Lower lobe of right lung (tissue), 2 donors: Measurements from ENCODE around the gene PTCD1. TPM values are rescaled to one million over a fixed set of nuclear protein-coding genes. Genes with fewer than 3 reads are reported as not detected.

ENCODE experiments used
- ATAC-seq, 2 donors: fragments of 200-7000 bp; cut with Tn5 transposase; one replicate each; pipeline ENCODE4 v1.9.1; 2020 to 2022; ENCODE audit warnings: mild to moderate bottlenecking in 2 of 2, moderate library complexity in 2 of 2
- DNase-seq: peaks from one replicate; pipeline ENCODE4 v3.0.0-alpha.2; 2020
- H3K27ac ChIP-seq: fragments of 200-600 bp; one replicate; pipeline ENCODE4 v1.8.0; 2022
- H3K27me3 ChIP-seq: fragments of 200-600 bp; one replicate; pipeline ENCODE4 v1.8.0; 2022; ENCODE audit warnings: low read depth
- H3K36me3 ChIP-seq: fragments of 200-600 bp; one replicate; pipeline ENCODE4 v1.8.0; 2022; ENCODE audit warnings: mild to moderate bottlenecking
- H3K4me1 ChIP-seq: fragments of 200-600 bp; one replicate; pipeline ENCODE4 v1.8.0; 2022
- H3K4me3 ChIP-seq: fragments of 200-600 bp; one replicate; pipeline ENCODE4 v1.8.0; 2022; ENCODE audit warnings: mild to moderate bottlenecking
- H3K9me3 ChIP-seq: fragments of 200-600 bp; one replicate; pipeline ENCODE4 v1.8.0; 2022
- intact Hi-C: fragments of 100-400 bp; cut with DNase I; formaldehyde crosslinking; loops from one replicate; pipeline ENCODE4 v1.11.0; 2022
- total RNA-seq: library from RNA; stranded (reverse); fragmentation: NEBNext Ultra II Directional; extraction: Animal tissue kit (Norgen Biotek cat#: 25700); gene quantifications from one replicate; pipeline ENCODE4 v1.2.1, GENCODE V29; 2021
- TF ChIP-seq, protein P1 (sequence below): fragments of 200-600 bp; IDR thresholded peaks from one replicate; pipeline ENCODE4 v1.8.0; 2022; ENCODE audit warnings: antibody characterized with exemption, mild to moderate bottlenecking
- donor health status: DM: no; HTN: yes; CAD: no; lungs with severe emphysema.

PTCD1 gene
- total RNA-seq, 1 donor from 2014 or later, result 6.8 TPM

DNA sequence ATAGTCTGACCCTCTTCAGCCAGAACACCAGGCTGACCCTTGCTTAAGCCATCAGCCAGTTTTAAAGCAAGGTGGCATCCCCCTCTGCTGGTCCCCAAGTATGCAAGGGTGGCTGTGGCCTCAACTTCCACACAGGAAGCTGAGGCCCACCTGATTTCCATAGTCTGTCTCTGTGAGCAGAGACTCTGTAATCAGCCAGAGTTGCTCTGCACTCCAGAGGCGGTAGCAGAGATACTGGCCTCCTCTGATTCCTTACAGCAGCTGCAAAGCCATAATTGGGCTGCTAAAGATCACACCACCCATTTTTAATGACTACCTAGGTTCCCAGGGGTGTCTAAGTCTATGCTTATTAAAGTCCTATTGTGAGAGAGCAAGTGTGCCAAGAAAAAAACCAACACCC, 32.0 kb downstream of the PTCD1 start:
- intact Hi-C loops, result no loop called here

DNA sequence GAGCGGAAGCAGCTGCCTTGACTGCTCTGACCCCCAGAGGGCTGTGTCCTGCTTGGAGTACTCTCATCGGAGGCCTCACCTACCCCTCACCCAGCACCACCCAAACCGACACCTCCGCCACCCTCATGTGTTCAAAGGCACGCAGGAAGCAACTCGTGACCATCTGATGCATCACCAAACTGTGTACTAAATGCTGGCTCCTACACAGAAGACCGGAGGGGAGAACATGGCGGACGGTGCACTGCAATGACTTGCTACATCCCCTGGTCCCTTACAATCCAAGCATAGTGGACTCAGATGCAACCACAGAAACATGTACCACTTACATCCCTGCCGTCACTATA, 33.6 kb downstream of the PTCD1 start:
- ATAC-seq, result no peak
- H3K36me3 ChIP-seq, result peaks cover 53% of the 10 kb centered on the region
- TF ChIP-seq, protein P1, sequence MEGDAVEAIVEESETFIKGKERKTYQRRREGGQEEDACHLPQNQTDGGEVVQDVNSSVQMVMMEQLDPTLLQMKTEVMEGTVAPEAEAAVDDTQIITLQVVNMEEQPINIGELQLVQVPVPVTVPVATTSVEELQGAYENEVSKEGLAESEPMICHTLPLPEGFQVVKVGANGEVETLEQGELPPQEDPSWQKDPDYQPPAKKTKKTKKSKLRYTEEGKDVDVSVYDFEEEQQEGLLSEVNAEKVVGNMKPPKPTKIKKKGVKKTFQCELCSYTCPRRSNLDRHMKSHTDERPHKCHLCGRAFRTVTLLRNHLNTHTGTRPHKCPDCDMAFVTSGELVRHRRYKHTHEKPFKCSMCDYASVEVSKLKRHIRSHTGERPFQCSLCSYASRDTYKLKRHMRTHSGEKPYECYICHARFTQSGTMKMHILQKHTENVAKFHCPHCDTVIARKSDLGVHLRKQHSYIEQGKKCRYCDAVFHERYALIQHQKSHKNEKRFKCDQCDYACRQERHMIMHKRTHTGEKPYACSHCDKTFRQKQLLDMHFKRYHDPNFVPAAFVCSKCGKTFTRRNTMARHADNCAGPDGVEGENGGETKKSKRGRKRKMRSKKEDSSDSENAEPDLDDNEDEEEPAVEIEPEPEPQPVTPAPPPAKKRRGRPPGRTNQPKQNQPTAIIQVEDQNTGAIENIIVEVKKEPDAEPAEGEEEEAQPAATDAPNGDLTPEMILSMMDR, result no peak
- intact Hi-C loops, result no loop called here
- DNase-seq, result no peak
- no peaks in the 10 kb centered on the region for H3K9me3 ChIP-seq
- H3K27ac ChIP-seq, result no peak overlapping the region
- H3K4me3 ChIP-seq, result no peak overlapping the region
- H3K27me3 ChIP-seq, result no peaks in the 10 kb centered on the region
- peaks cover 38% of the 10 kb centered on the region for H3K4me1 ChIP-seq

More for the DNA sequence above, 32.0 kb downstream of the PTCD1 start:
- no peaks in the 10 kb centered on the region for H3K27me3 ChIP-seq
- peaks cover 53% of the 10 kb centered on the region for H3K36me3 ChIP-seq
- peaks cover 43% of the 10 kb centered on the region for H3K4me1 ChIP-seq
- H3K4me3 ChIP-seq, result no peak overlapping the region
- no peak overlapping the region for H3K27ac ChIP-seq
- ATAC-seq, result no peak
- DNase-seq, result no peak
- H3K9me3 ChIP-seq, result no peaks in the 10 kb centered on the region
- TF ChIP-seq, protein P1, result no peak

DNA sequence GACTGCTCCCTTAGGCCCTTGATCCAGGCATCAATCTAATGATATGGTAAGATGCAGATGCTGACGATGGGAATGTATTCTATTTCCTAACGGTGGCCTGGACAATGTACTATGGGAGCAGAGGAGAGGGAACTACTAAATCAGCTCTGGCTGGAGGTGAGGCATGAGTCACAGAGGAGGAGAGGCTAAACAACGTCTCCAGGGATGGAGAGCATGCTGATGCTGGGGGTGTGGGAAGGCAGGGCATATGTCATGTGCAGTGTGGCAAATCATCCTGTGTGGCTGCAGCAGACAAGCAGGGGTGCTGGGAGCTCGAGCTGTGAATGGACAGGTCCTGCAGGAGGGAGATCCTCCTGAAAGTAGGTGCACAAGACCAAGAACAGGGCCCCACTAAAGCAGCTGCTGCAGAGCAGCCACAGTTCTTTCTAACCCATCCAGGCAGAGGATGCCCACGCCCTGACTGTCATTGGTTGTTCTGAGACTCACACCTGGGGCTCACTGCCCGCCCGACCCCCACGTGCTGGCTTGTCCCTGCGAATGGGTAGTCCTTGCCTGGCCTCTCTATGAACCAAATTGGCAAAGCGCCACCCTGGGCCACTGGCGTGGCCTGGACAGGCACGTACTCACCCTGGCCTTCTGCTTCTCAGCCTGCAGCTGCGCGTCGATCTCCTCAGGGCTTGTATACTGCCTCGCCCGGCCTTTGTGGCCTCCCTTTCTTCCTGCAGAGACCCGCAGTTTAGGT, 34.2 kb downstream of the PTCD1 start:
- no peak overlapping the region for H3K27ac ChIP-seq
- H3K36me3 ChIP-seq, result peaks cover 57% of the 10 kb centered on the region
- TF ChIP-seq, protein P1, result no peak
- no peak overlapping the region for H3K4me3 ChIP-seq
- H3K27me3 ChIP-seq, result no peaks in the 10 kb centered on the region
- intact Hi-C loops, result no loop called here
- no peaks in the 10 kb centered on the region for H3K9me3 ChIP-seq
- no peak for DNase-seq
- H3K4me1 ChIP-seq, result peaks cover 37% of the 10 kb centered on the region
- no peak for ATAC-seq

DNA sequence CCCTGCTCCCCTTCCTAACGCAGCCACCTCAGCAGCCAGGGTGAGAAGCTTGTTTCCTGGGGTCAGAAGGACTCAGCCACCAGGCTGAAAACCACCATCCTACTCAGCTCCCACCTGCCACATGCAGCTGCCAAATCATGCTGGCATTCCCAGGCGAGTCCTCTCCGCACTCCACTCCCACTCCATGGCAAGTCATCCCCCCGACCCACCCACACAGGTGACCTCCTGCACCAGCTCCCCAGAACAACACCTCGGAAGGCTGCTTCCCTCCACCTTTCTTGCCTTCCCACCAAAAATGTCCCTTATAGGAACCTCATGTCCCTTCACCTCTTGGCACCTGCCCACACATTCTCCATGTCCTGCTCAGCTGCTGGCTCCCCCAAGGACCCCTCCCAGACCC, 34.8 kb downstream of the PTCD1 start:
- ATAC-seq (no peak), DNase-seq (no peak)
- intact Hi-C loops, result no loop called here
- Histone ChIP-seq H3K27me3 (no peaks in the 10 kb centered on the region), H3K9me3 (no peaks in the 10 kb centered on the region), H3K36me3 (peaks cover 63% of the 10 kb centered on the region), H3K4me1 (peaks cover 42% of the 10 kb centered on the region), H3K4me3 (no peak overlapping the region), H3K27ac (no peak overlapping the region)
- TF ChIP-seq, protein P1, result no peak

DNA sequence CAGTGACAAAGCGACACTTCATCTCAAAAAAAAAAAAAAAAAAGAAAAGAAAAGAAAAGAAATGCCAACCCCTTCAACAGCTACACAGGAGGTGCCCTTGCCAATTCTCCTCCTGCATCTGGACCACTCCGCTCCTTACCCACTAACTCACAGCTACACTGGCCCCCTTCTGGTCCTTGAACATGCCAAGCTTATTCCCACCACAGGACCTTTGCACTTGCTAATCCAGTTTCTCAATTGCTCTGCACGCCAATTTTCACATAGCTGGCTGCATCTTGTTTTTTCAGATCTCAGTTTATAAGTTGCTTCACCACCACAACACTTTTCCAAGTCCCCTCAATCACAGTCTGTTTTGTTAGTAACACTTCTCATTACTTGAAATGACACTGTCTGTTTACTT, 35.7 kb downstream of the PTCD1 start:
- no peak overlapping the region for H3K27ac ChIP-seq
- TF ChIP-seq, protein P1, result no peak
- intact Hi-C loops, result no loop called here
- no peaks in the 10 kb centered on the region for H3K27me3 ChIP-seq
- peaks cover 73% of the 10 kb centered on the region for H3K36me3 ChIP-seq
- H3K4me3 ChIP-seq, result no peak overlapping the region
- DNase-seq (no peak), ATAC-seq (no peak)
- H3K9me3 ChIP-seq, result no peaks in the 10 kb centered on the region
- H3K4me1 ChIP-seq, result peaks cover 43% of the 10 kb centered on the region
